ENCODE measurements around the gene CCDC88C.

- no peak for TF ChIP-seq POLR2A (IDR thresholded peaks at IDR 0.05; ENCODE audit: low read depth, low read length)
- TF ChIP-seq CTCF (IDR thresholded peaks at IDR 0.05; ENCODE audit: extremely low read depth in 1 of 2, insufficient read depth in 1 of 2, low read depth in 1 of 2, low read length in 2 of 2) = no peak
- no peak for TF ChIP-seq MAX (IDR thresholded peaks at IDR 0.05; ENCODE audit: insufficient read depth, insufficient read length)
- TF ChIP-seq POLR2AphosphoS5 (IDR thresholded peaks at IDR 0.05; ENCODE audit: insufficient read depth, low read depth, low read length) = no peak
- no peak for TF ChIP-seq EZH2 (IDR thresholded peaks at IDR 0.05; ENCODE audit: borderline replicate concordance, low read depth, low read length, severe bottlenecking)
Measured at GRCh38 chr14:91326514-91327249, 90.9 kb downstream of the CCDC88C start.

All from endothelial cell of umbilical vein (primary cell).